ENCODE results near the gene SNX9.
"Not testable (repeated sequence)": the region's sequence is repeated elsewhere in the genome, so short reads cannot be mapped to it uniquely, and the experiment has no call there.

GRCh38 chr6:157855804-157856203 lies 32.8 kb downstream of the SNX9 start:
- TF ChIP-seq CTCF (IDR thresholded peaks at IDR 0.05; ENCODE audit: low read length); EZH2 (IDR thresholded peaks at IDR 0.05; ENCODE audit: borderline replicate concordance, low read length): not testable (repeated sequence)
